HG02970 (cell line): ENCODE data around the gene B4GALNT1.
A peak's percentile ranks its signal among the peaks of the same experiment; 100 is the strongest.
"Not testable (repeated sequence)": the region's sequence is repeated elsewhere in the genome, so short reads cannot be mapped to it uniquely, and the experiment has no call there.

Source experiments
- ATAC-seq: cut with Tn5 transposase; IDR thresholded peaks from one replicate; pipeline ENCODE4 v1.9.1; 2021; ENCODE audit warnings: mild to moderate bottlenecking, moderate library complexity, moderate number of reproducible peaks; ENCODE audit not compliant: unreplicated experiment, low FRiP score

Gene B4GALNT1

GRCh38 chr12:57588951-57589610, 43.9 kb downstream of the B4GALNT1 start:
- not testable (repeated sequence) for ATAC-seq

- ATAC-seq: no peak
Observed at GRCh38 chr12:57586832-57587429, 46.1 kb downstream of the B4GALNT1 start.

- ATAC-seq: no peak
Observed at GRCh38 chr12:57586128-57586527, 46.9 kb downstream of the B4GALNT1 start.

- ATAC-seq: no peak
Observed at GRCh38 chr12:57585156-57585555, 47.8 kb downstream of the B4GALNT1 start.

GRCh38 chr12:57584690-57585089, 48.3 kb downstream of the B4GALNT1 start:
- ATAC-seq: no peak

GRCh38 chr12:57584050-57584449, 49.0 kb downstream of the B4GALNT1 start:
- no peak for ATAC-seq

- peak; percentile 88 for ATAC-seq
Observed at GRCh38 chr12:57583008-57583831, 49.8 kb downstream of the B4GALNT1 start.

- ATAC-seq: no peak
Observed at GRCh38 chr12:57582440-57582839, 50.6 kb downstream of the B4GALNT1 start.

GRCh38 chr12:57581802-57582201, 51.2 kb downstream of the B4GALNT1 start:
- no peak for ATAC-seq

GRCh38 chr12:57580466-57580795, 52.6 kb downstream of the B4GALNT1 start:
- ATAC-seq: no peak

- no peak for ATAC-seq
Observed at GRCh38 chr12:57579677-57580465, 53.1 kb downstream of the B4GALNT1 start.

GRCh38 chr12:57579011-57579410, 54.0 kb downstream of the B4GALNT1 start:
- ATAC-seq: no peak

- no peak for ATAC-seq
Observed at GRCh38 chr12:57577981-57578758, 54.8 kb downstream of the B4GALNT1 start.

GRCh38 chr12:57576613-57577160, 56.3 kb downstream of the B4GALNT1 start:
- no peak for ATAC-seq
